Astrocyte (in vitro differentiated cells and primary cell): ENCODE data around the gene ABTB2. TPM values are rescaled to one million over a fixed set of nuclear protein-coding genes. Genes with fewer than 3 reads are reported as not detected.

ENCODE experiments used
- DNase-seq: peaks from one replicate; pipeline ENCODE4 v3.0.0-alpha.2; 2010; ENCODE audit warnings: low read depth
- FAIRE-seq: peaks from 2 replicates; lab custom pipeline; 2011; peaks lifted over from hg19 to GRCh38; lab: Jason Lieb, UNC
- H2AFZ ChIP-seq: 2 replicates; pipeline ENCODE4 v1.6.0; 2012; ENCODE audit warnings: low read depth, low read length, inconsistent platforms
- H3K27ac ChIP-seq: 2 replicates; pipeline ENCODE4 v1.5.1; 2011; ENCODE audit warnings: low read depth, low read length, inconsistent platforms
- H3K27me3 ChIP-seq: 2 replicates; pipeline ENCODE4 v1.6.0; 2011; ENCODE audit warnings: low read length, inconsistent platforms; ENCODE audit not compliant: insufficient read depth
- H3K36me3 ChIP-seq: 2 replicates; pipeline ENCODE4 v1.5.1; 2011; ENCODE audit warnings: low read length, inconsistent platforms; ENCODE audit not compliant: insufficient read depth
- H3K4me1 ChIP-seq: 2 replicates; pipeline ENCODE4 v1.5.1; 2011; ENCODE audit warnings: low read length, inconsistent platforms; ENCODE audit not compliant: insufficient read depth
- H3K4me2 ChIP-seq: 2 replicates; pipeline ENCODE4 v1.6.0; 2012; ENCODE audit warnings: low read length, inconsistent platforms
- H3K4me3 ChIP-seq: 2 replicates; pipeline ENCODE4 v1.5.1; 2011; ENCODE audit warnings: low read depth, mild to moderate bottlenecking, low read length, inconsistent platforms; ENCODE audit not compliant: insufficient read depth
- H3K79me2 ChIP-seq: 2 replicates; pipeline ENCODE4 v1.6.0; 2012; ENCODE audit warnings: mild to moderate bottlenecking, low read length, inconsistent platforms; ENCODE audit not compliant: insufficient read depth
- H3K9ac ChIP-seq: 2 replicates; pipeline ENCODE4 v1.6.0; 2012; ENCODE audit warnings: mild to moderate bottlenecking, low read length, inconsistent platforms
- H3K9me3 ChIP-seq: 2 replicates; pipeline ENCODE4 v1.5.1; 2012; ENCODE audit warnings: low read depth, mild to moderate bottlenecking, low read length, inconsistent platforms; ENCODE audit not compliant: insufficient read depth
- H4K20me1 ChIP-seq: 2 replicates; pipeline ENCODE4 v1.6.0; 2012; ENCODE audit warnings: low read length, inconsistent platforms; ENCODE audit not compliant: insufficient read depth
- H3K27ac Mint-ChIP-seq: one replicate; pipeline ENCODE4 v1.8.0; 2021; ENCODE audit warnings: mild to moderate bottlenecking, mixed read lengths; ENCODE audit not compliant: unreplicated experiment
- H3K27me3 Mint-ChIP-seq: one replicate; pipeline ENCODE4 v1.8.0; 2021; ENCODE audit warnings: low read depth, mixed read lengths; ENCODE audit not compliant: unreplicated experiment
- H3K36me3 Mint-ChIP-seq: one replicate; pipeline ENCODE4 v1.8.0; 2021; ENCODE audit warnings: low read depth, mixed read lengths; ENCODE audit not compliant: unreplicated experiment
- H3K4me1 Mint-ChIP-seq: one replicate; pipeline ENCODE4 v1.8.0; 2021; ENCODE audit warnings: low read depth, mixed read lengths; ENCODE audit not compliant: unreplicated experiment
- H3K4me3 Mint-ChIP-seq: one replicate; pipeline ENCODE4 v1.8.0; 2021; ENCODE audit warnings: mild to moderate bottlenecking, moderate library complexity, mixed read lengths; ENCODE audit not compliant: unreplicated experiment
- H3K9me3 Mint-ChIP-seq: one replicate; pipeline ENCODE4 v1.8.0; 2021; ENCODE audit warnings: mild to moderate bottlenecking, mixed read lengths; ENCODE audit not compliant: unreplicated experiment
- CTCF ChIP-seq: IDR thresholded peaks from 2 replicates; pipeline ENCODE4 v1.5.1; 2011; ENCODE audit warnings: low read depth, mild to moderate bottlenecking, inconsistent platforms, low read length, moderate library complexity; ENCODE audit not compliant: insufficient read depth
- EZH2 ChIP-seq: IDR thresholded peaks from 2 replicates; pipeline ENCODE4 v1.6.1; 2012; ENCODE audit warnings: mild to moderate bottlenecking, low read length, inconsistent platforms; ENCODE audit not compliant: insufficient read depth
- total RNA-seq: library from RNA; stranded (reverse); gene quantifications from 2 replicates; pipeline ENCODE4 v1.2.1, GENCODE V29; 2021

Gene ABTB2
- total RNA-seq, 1 donor from 2014 or later, result 14.1 TPM

- Mint-ChIP-seq H3K9me3 (no peaks in the 10 kb centered on the region), H3K36me3 (no peaks in the 10 kb centered on the region), H3K27me3 (no peaks in the 10 kb centered on the region), H3K27ac (no peak overlapping the region), H3K4me3 (no peak overlapping the region), H3K4me1 (peaks cover 11% of the 10 kb centered on the region)
- H3K79me2 ChIP-seq, result no peaks in the 10 kb centered on the region
- no peak overlapping the region for H3K27ac ChIP-seq
- no peak overlapping the region for H3K4me3 ChIP-seq
- DNase-seq (no peak), FAIRE-seq (no peak)
- no peak overlapping the region for H2AFZ ChIP-seq
- H3K9ac ChIP-seq, result no peak overlapping the region
- no peaks in the 10 kb centered on the region for H3K36me3 ChIP-seq
- no peaks in the 10 kb centered on the region for H3K27me3 ChIP-seq
- H4K20me1 ChIP-seq, result no peaks in the 10 kb centered on the region
- TF ChIP-seq CTCF (peak; percentile 10), EZH2 (no peak)
- H3K4me2 ChIP-seq, result no peak overlapping the region
- H3K4me1 ChIP-seq, result peaks cover 5% of the 10 kb centered on the region
- no peaks in the 10 kb centered on the region for H3K9me3 ChIP-seq
These were observed 8.7 kb upstream of the ABTB2 start for GRCh38 chr11:34366522-34366921.

GRCh38 chr11:34364102-34364501, 6.3 kb upstream of the ABTB2 start:
- H3K4me1 Mint-ChIP-seq, result peaks cover 4% of the 10 kb centered on the region
- Histone ChIP-seq H3K27me3 (peaks cover 3% of the 10 kb centered on the region), H2AFZ (no peak overlapping the region), H3K4me1 (peaks cover under 1% of the 10 kb centered on the region), H3K36me3 (no peaks in the 10 kb centered on the region), H3K79me2 (no peaks in the 10 kb centered on the region), H3K9ac (no peak overlapping the region), H4K20me1 (no peaks in the 10 kb centered on the region), H3K9me3 (no peaks in the 10 kb centered on the region), H3K4me3 (no peak overlapping the region), H3K4me2 (no peak overlapping the region), H3K27ac (no peak overlapping the region)
- FAIRE-seq (no peak), DNase-seq (no peak)
- no peaks in the 10 kb centered on the region for H3K27me3 Mint-ChIP-seq
- no peaks in the 10 kb centered on the region for H3K9me3 Mint-ChIP-seq
- TF ChIP-seq EZH2 (no peak), CTCF (no peak)
- H3K36me3 Mint-ChIP-seq, result no peaks in the 10 kb centered on the region
- H3K27ac Mint-ChIP-seq, result no peak overlapping the region
- H3K4me3 Mint-ChIP-seq, result no peak overlapping the region

- no peak overlapping the region for H3K27ac ChIP-seq
- DNase-seq (no peak), FAIRE-seq (no peak)
- H3K4me2 ChIP-seq, result no peak overlapping the region
- peaks cover 6% of the 10 kb centered on the region for H3K4me1 ChIP-seq
- Mint-ChIP-seq H3K36me3 (no peaks in the 10 kb centered on the region), H3K4me3 (no peak overlapping the region), H3K9me3 (no peaks in the 10 kb centered on the region), H3K27me3 (no peaks in the 10 kb centered on the region), H3K27ac (no peak overlapping the region), H3K4me1 (peaks cover 4% of the 10 kb centered on the region)
- no peak overlapping the region for H3K4me3 ChIP-seq
- no peak overlapping the region for H3K9ac ChIP-seq
- no peaks in the 10 kb centered on the region for H3K79me2 ChIP-seq
- H2AFZ ChIP-seq, result no peak overlapping the region
- no peaks in the 10 kb centered on the region for H3K9me3 ChIP-seq
- no peaks in the 10 kb centered on the region for H3K36me3 ChIP-seq
- H4K20me1 ChIP-seq, result no peaks in the 10 kb centered on the region
- TF ChIP-seq CTCF (no peak), EZH2 (no peak)
- peaks cover 3% of the 10 kb centered on the region for H3K27me3 ChIP-seq
These were observed 5.7 kb upstream of the ABTB2 start for GRCh38 chr11:34363363-34364084.
